HG03095 (cell line): Measurements from ENCODE around the gene HIVEP3.

Experiments used
- ATAC-seq: cut with Tn5 transposase; IDR thresholded peaks from one replicate; pipeline ENCODE4 v1.9.1; 2021; ENCODE audit warnings: moderate library complexity; ENCODE audit not compliant: unreplicated experiment

The HIVEP3 gene

DNA sequence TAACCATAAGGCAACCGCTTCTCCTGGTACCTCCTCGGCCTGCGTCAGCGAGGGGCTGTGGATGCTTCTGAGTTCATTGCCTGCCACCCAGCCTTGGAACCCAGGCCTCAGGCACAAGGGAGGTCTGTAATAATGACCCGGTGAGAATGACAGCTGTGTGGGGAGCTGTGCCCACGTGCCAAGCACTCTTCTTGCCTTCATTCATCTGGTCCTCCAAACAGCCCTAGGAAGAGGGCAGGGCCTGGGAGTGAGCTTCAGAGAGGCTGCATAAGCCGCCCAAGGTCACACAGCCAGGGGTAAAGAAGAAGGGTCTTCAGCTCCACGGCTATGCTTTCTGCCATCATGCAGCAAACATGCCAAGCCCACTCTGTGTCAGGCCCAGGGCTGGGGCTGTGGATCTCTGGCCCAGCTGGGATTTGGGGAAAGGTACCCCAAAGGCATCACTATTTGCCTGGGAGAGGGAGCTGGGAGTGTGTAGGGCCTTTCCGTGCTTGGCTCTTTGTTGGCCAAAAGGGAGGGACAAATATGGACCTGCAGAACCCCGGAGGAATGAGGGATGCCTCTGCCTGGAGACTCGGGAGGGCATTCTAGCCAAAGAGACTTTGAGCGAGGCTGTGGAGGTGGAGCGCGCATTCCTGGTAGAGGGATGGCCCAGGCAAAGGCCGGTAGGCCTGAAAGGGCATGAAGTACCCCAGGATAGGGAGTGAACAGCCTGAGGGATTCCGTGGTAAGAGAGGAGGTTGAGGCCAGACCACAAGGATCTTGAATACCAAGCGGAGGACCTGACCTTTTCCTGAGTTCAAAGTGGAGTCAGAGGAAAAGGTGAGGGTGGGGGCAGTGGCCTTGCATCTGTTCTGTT lies 424.1 kb downstream of the HIVEP3 start:
- no peak for ATAC-seq

DNA sequence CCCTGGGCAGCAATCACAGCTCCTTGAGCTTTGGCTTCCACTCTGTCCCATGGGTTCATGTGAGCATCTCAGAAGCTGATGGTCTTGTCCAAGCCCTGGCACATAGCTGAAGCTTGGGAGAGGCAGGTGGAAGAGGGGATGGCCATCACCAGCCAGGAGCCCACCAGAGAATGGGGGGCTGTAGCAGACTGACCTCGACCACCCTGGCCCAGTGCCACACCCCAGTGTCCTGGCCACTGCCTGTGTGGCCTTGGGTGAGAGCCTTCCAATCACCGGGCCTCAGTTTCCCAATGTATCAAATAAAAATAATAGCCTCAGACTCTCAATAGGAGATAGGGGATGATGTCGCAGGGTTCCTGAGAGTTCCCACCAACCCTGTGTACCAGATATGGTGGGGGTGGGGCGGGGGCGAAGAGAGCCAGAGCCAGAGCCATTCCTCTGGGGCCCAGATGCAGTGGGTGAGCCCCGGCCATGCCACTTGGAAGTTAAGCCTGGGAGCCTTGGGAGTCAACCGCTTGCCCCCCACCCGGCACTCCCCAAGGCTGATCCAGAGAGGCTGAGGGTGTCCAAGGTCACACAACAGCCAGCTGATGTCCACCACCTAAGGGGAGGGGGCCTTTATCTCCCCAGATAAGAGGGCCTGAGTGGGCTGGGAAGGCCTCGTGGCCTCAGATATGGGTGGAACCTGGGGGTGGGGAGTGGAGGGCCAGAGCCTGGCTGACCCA lies 424.9 kb downstream of the HIVEP3 start:
- ATAC-seq = no peak

DNA sequence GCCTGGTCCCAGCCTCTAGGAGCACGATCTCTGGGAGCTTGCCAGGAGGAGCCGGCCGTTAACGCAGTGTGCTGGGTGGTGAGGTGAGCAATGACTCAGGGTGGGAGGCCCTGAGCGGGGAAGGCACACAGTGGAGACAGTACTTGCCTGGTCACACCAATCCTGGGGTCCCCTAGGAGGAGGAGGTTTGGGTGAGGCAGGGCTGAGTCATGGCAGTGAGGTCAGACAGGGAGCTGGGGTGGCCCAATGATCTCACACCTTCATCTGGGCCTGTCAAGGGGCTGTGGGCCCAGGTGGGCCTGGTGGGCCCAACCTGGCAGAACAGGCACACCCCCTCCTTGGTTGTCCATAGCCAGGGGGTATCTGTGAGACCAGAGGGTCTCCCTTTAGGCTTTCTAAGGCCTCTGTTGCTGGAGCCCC lies 425.6 kb downstream of the HIVEP3 start:
- no peak for ATAC-seq

DNA sequence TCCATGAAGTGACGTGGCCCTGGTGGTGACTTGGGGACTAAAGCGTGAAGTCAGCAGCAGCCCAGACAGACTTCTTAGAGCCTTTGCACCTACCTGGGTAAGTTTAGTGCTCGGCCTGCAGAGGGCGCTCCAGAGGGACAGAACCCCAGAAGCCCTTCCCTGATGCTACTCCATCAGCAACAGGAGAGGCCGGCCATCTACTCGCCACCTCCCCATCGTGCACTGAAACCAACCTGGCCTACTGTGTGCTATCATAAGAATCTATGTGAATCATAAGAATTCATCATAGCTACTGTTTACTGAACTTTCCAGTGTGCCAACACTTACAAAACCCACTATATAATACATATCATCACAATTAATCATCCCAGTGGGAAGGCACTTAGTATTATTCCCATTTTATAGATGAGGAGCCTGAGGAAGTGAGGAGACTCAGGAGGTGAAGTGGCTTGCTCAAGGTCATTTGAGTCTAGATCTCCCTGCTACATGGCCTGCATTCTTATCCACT lies 426.3 kb downstream of the HIVEP3 start:
- ATAC-seq = no peak

DNA sequence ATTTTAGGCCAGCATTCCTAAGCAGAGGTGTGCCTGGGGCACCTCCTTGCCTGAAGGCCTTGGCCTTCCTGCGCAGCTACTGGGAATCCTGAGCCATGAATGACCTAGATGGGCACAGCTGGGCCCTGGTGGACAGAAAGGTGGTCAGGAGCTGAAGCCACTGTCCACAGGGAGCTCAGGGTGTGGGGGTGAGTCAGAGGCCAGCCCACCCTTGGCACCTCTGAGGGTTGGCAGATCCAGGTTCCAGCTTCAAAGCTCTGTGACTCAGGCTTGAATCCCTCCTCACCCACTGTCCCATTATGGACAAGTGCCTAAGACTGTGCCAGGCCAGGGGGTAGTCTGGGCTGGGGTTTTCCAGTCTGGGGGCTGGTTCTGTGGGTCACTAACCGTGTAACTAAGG lies 427.8 kb downstream of the HIVEP3 start:
- no peak for ATAC-seq

DNA sequence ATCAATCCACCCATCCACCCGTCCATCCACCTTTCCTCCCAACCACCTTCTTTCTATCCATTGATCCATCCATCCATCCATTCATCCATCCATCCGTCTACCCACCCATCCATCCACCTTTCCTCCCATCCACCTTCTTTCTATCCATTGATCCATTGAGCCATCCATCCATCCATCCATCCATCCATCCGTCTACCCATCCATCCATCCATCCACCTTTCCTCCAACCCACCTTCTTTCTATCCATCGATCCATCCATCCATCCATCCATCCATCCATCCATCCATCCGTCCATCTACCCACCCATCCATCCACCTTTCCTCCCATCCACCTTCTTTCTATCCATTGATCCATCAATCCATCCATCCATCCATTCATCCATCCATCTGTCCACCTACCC lies 429.2 kb downstream of the HIVEP3 start:
- no peak for ATAC-seq

DNA sequence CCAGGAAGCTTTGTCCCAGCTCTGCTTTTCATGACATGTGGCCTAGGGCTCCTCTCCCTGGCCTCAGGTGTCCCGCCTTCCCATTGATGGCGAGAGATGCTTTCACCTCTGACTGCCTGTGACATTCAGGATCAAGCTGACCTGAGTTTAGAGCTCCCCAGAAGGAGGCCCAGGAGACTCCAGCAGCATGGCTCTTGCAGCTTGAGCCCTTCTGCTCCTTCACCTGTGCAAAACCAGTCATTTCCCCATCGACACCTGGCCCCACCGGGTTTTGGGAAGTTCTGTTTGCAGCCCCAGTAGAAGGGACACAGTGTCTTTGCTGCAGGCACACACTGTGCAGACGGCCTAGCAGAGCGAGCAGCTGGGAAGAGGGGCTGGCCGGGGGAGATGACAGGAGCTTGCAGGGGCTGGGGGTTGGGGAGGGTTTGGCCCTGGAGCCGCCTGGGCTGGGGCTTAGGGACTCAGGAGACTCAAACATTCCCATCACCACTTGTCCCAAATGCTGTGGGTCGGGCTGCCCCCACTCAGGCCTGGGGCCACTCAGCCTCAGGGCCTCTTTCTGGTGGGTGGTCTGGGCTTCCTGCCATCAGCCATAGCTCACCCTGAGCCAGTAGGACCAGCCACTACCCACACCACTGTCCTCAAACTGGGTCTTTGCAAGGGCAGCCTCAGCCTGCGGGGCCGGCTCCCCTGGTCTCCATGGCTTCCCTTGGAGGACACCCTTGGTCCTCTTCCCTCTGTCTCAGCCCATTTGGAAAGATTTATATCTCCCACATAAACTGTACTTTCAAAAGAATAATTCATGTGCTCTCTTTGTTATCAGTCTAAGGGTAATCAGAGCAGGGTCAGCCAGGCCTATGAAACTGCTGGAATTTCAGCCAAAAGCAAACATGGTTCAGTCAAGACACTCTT lies 430.4 kb downstream of the HIVEP3 start:
- ATAC-seq = no peak

DNA sequence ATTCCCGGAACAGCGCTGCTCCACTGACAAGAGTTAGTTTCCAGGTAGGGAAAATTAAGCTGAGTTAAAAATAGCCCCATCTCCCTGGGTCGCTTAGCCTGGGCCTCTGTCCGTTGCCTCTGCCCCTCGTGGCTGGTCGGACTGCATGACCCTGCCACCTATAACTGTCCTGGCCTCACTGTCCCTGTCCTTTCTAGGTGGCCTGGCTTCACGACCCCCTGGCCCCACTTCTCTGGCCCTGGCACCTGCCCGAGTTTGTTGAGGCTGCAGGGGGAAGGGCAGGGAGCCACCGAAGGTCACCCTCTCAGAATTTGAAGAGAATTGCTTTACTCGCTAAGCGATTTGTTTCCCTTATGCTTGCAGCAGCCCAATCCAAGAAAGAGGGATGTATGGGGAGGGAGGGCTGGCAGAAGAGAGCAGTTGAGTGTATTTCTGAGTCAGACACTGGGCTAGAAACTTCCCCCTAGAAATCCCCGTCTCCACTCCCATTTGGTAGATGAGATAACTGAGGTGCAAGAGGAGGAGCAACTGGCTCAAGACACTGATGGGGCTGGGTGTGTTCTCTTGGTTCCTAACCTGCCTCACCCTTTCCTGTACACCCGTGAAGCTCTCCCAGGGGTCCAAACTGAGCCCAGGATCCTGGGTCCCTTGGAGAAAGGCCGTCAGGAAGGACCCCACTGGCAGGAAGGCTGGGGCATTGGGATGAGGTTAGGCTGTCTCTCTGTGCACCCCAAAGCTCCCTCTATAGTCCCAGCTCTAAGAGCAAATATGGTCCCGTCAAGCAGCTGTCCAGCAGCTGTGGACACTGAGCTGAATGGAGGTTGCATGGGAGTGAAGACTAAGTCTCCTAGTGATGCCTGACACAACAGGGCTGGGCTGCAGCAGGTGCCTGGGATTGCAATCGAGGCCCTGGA lies 431.3 kb downstream of the HIVEP3 start:
- ATAC-seq = no peak

DNA sequence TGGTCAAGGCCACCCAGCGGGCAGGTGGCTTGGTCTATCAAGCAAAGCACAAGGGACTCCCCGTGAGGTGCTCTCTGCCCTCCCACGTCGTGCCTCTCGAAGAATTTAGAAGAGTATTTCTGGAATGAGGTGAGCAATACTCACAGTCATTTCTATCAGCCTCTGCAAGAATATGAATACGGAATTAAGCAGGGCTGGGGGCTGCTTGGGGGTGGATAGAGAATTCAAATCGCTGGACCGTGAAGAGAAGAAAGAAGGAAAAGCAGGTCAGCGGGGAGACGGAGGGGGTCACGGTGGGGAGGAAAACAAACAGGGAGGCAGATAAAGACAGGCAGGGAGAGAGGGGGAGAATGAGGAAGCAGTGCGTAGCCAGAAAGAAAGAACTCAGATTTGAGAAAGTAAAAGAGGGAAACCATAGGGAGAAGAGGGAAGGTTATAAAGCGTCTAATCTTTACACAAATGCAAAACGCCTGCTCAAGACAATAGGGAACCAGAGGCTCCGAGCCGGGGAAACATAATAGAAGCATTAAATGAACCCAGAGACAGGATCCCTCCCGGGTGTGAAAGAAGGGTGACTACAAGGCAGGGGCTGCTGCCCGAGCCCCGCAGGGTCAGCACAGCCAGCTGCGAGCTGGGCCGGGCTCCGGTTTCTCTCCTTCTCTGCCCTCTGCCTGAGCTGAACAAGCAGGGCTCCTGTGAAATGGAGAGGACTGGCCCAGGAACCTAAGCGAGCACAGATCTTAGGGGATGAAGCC lies 432.2 kb downstream of the HIVEP3 start:
- no peak for ATAC-seq

DNA sequence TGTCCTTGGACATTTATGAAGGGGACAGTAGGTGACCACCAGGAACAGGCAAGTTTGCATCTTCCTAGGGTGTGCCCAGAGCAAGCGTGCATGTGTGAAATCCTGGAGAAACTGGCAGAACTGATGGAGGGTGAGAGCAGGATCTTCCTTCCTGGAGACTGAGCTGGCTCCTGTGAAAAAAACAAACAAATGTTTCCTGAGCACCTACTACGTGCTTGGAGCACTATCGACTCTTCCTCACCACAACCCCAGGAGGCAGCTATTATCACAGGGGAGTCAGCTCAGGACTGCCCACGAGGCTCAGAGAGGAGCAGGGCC lies 432.7 kb downstream of the HIVEP3 start:
- ATAC-seq = no peak

DNA sequence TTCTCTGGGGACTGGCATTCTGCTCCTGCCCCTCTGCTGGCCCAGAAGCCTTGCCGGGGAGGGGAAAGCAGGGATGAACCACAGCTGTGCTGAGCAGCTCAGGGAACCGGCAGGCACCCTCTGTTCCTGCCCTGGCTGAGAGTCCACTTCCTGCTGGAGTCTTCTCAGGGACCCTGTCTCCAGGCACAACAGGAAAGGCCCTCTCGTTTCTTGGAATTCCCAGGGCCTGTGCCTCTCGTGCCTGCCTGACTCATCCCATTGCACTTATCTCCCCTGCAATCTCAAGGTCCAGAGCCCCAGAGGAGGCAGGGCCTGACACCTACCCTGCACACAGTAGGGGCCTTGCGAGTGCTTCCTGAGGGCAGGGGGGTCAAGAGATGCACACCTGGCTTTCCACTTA lies 433.1 kb downstream of the HIVEP3 start:
- ATAC-seq = no peak

DNA sequence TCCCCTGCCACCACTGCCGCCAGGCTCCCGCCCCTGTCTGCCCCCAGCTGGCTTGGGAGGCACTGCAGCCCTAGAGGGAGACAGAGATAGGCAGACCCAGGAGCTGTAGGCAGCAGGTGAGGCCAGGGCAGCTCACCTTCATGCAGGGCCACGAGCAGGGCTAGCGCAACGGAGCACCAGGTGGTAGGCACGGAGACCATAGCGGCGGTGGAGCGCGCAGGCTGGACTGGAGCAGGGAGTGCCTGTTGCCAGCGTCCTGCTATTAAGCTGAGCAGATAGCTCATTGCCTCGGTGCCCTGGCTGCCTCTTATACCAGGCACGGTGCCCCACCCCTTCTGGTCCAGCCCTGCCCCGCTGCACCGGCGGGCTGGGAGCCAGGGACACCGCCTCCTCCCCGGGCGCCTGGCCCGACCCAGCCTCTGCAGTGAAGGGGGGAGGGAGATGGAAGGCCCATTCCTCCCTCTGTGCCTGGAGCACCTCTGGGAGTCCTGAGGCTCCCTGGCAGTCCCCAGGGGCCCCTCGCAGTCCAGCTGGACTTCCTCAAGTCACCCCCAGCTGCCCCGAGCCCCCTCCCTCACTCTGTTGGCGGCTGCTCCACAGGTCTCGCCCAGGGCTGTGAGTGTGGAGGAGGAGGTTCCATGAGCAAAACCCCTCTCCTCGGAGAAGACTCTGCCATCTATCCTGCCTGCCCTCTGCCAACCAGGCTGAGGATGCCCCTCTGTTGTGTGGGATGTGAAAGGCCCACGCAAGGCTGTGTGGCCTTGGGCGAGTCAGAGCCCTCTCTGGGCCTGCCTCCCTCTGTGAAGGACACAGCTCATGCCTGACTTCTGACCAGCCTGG lies 434.1 kb downstream of the HIVEP3 start, which contains the start of gene EDN2:
Gene EDN2 (minus strand): TSS at position 282 of the 840 bp plus-strand sequence. CDS start 82 bp downstream, at position 200.
- ATAC-seq = no peak

DNA sequence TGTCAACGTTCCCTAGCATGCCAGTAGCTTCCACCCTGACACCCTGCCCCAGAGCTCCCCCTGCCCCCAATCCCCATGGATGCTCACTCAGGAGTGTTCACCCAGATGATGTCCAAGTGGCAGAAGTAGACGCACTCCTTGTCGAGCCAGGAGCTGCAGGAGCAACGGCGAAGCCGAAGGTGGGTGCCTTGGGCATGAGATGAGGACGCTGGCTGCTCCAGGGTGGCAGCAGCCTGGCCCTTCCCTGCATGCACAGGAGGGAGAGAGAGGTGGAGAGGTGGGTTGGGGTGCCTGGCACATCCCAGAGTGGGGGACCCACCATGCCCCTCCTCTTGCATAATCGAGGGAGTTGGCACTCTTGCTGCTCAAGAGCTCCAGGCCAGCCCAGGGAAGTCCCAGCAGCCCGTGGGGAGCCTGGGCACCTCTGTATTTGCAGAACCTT lies 434.7 kb downstream of the HIVEP3 start:
- ATAC-seq = no peak

DNA sequence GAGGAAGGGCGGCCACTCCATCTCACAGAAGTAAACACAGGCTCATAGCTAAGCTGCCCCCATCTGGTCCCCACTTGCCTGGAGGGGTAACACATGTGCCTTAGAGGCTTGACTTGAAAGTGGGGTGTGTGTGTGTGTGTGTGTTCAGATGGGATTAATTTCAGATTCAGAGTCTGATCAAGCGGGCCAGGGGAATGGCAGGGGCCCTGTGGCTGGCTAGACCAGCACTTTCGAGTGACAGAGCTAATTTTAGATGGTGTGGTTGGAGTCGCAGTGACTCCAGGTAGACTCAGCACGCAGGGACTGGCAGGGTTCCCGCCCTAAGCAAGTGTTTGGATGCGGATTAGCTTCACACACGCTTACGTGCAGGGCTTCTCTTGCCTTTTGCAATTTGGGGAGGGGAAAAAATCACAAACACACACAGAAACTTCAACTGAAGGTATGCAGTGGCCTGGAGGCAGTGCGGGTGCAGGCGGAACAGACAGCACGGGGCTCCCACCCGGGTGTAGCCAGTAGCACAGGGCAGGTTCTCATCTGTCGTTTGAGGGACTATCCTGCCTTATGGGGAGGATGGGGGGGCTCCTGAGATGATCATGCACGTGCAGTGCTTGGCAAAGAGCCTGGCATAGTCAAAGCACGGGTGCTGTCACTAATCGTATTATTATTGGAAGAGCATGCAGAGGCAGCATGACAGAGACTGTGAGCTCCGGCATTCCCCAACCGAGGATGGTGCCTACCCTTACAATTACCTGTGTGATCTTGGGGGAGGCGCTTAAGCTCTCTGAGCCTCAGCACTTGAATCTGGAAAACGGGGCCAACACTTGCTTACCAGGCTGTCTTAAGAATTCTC lies 435.5 kb downstream of the HIVEP3 start:
- no peak for ATAC-seq

DNA sequence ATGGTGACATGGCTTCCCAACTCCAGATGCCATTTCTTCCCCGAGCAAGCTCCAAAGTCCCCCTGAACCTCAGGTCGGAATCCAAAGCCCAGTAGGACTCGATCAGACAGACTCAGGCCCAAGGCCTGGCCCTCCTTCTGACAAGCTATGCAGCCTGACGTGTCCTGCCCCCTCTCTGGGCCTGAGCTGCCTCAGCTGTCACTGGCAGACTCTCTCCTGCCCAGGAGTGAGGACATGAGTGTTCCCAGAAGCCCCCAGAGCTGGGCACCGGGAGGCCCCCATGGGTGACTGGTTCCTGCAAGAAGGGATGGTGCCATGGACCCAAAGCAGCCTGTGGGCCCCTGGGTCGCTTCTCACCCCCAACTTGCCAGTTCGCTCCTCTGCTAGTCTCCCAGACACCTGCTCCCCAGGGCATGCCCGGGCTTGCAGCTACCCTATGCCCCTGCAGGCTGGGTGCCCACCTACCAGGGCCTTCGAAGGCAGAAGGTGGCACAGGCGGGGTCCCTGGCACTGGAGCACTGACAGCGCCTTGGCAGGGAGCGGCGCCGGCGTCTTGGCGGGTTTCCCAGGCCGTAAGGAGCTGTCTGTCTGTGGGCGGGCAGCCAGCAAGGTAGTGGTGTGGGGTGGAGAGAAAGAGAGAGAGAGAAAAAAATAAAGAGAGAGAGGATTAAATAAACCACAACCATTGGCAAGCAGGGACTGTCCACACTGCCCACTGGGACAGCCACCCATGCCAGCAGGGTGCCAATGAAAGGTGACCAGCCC lies 436.5 kb downstream of the HIVEP3 start:
- ATAC-seq = no peak

DNA sequence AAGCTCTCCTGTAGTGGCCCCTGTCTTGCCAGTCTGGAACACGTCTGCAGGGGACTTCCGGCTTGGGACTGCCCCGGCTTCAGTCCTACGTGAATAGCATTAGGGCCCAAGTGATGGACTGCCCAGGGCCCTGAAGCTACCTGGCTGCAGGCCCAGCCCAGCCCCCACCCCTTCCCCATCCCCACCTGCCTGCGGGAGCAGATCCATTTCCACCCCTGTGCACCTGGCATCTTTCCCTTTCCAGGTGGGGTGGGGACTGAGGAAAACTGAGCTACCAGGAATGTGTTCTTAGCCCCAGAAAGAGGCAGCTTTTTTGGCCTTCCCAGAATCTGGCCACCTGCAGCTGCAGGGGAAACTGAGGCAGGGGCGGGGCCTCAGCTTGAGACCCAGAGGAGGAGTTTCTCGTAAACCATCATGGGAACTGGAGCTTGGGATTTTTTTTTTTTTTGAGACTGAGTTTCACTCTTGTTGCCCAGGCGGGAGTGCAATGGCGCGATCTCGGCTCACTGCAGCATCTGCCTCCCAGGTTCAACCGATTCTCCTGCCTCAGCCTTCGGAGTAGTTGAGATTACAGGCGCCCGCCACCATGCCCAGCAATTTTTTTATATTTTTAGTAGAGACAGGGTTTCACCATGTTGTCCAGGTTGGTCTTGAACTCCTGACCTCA lies 437.5 kb downstream of the HIVEP3 start:
- no peak for ATAC-seq
